ENCODE data around the gene SLC25A53. TPM values are rescaled to one million over a fixed set of nuclear protein-coding genes. Genes with fewer than 3 reads are reported as not detected.

The SLC25A53 gene
- total and polyA plus RNA-seq, 2 donors (not counting 1 experiment from before 2014, with no cell fraction given), result 10.3 to 20.7 TPM

GRCh38 chrX:104141087-104141760, 15.6 kb downstream of the SLC25A53 start:
- CTCF ChIA-PET, result interaction anchor here (0.9 to 1.6 kb wide), 5 partner anchors 14 to 54 kb away, joined by 3 to 4 read pairs (median 3); no protein-coding TSS in a partner anchor
- WGBS (ENCODE audit: insufficient coverage), result 100% methylated on average over 2 of the region's 8 CpGs

GRCh38 chrX:104137496-104137895, 19.3 kb downstream of the SLC25A53 start:
- no peak overlapping the region for H3K4me2 ChIP-seq (replicated peaks; ENCODE audit: low read depth, low read length, poor library complexity, severe bottlenecking)
- peaks cover 23% of the 10 kb centered on the region for H3K4me1 Mint-ChIP-seq
- no peaks in the 10 kb centered on the region for H4K20me1 ChIP-seq (ENCODE audit: control insufficient read depth, insufficient read depth, low read length, poor library complexity, severe bottlenecking)
- POLR2A ChIA-PET, result interaction anchor here (1.1 kb wide), 1 partner anchor 24 kb away, joined by 3 read pairs; no protein-coding TSS in a partner anchor
- H3K4me3 ChIP-seq (ENCODE audit: control extremely low read depth in 1 of 5, extremely low read depth in 1 of 5, insufficient read depth in 1 of 5, low read depth in 2 of 5, low read length in 4 of 5), result no peak overlapping the region
- peak overlapping the region; percentile 20 for H3K27ac Mint-ChIP-seq
- DNase-seq (peak; percentile 8), ATAC-seq (ENCODE audit: low read depth) (no peak)
- H3K27me3 ChIP-seq (replicated peaks in 1 of 4; ENCODE audit: control extremely low read depth in 1 of 4, control insufficient read depth in 3 of 4, insufficient read depth in 4 of 4, low read length in 3 of 4), result no peaks in the 10 kb centered on the region
- H3K27ac ChIP-seq (ENCODE audit: low read length in 2 of 2), result no peak overlapping the region
- no peak overlapping the region for H2AFZ ChIP-seq (ENCODE audit: insufficient read depth, low read depth, low read length, poor library complexity, severe bottlenecking)
- H3K27me3 Mint-ChIP-seq, result no peaks in the 10 kb centered on the region
- intact Hi-C loops (cut with micrococcal nuclease), result loop anchor here (2.0 kb wide), 1 partner anchor 19 kb away; the partner anchor contains the start of gene SLC25A53
- TF ChIP-seq, protein P1, sequence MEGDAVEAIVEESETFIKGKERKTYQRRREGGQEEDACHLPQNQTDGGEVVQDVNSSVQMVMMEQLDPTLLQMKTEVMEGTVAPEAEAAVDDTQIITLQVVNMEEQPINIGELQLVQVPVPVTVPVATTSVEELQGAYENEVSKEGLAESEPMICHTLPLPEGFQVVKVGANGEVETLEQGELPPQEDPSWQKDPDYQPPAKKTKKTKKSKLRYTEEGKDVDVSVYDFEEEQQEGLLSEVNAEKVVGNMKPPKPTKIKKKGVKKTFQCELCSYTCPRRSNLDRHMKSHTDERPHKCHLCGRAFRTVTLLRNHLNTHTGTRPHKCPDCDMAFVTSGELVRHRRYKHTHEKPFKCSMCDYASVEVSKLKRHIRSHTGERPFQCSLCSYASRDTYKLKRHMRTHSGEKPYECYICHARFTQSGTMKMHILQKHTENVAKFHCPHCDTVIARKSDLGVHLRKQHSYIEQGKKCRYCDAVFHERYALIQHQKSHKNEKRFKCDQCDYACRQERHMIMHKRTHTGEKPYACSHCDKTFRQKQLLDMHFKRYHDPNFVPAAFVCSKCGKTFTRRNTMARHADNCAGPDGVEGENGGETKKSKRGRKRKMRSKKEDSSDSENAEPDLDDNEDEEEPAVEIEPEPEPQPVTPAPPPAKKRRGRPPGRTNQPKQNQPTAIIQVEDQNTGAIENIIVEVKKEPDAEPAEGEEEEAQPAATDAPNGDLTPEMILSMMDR (IDR thresholded peaks at IDR 0.05), result no peak
- TF ChIP-seq EZH2 (IDR thresholded peaks at IDR 0.05; ENCODE audit: borderline replicate concordance, insufficient read depth, low read depth, low read length, poor library complexity, severe bottlenecking), result no peak
- H3K79me2 ChIP-seq (ENCODE audit: control insufficient read depth, insufficient read depth, low read length), result peaks cover 32% of the 10 kb centered on the region
- H3K9me3 ChIP-seq (ENCODE audit: control extremely low read depth in 1 of 3, control insufficient read depth in 2 of 3, insufficient read depth in 1 of 3, low read length in 2 of 3), result no peaks in the 10 kb centered on the region
- no peaks in the 10 kb centered on the region for H3K9me3 Mint-ChIP-seq (ENCODE audit: insufficient read depth)
- CTCF ChIA-PET, result interaction anchor here (0.7 to 3.5 kb wide), 12 partner anchors 12 to 293 kb away, joined by 3 to 33 read pairs (median 10); partner anchors contain the start of genes SLC25A53 and ZCCHC18
- H3K36me3 ChIP-seq (replicated peaks in 1 of 2; ENCODE audit: control extremely low read depth in 1 of 2, control insufficient read depth in 1 of 2, extremely low read depth in 1 of 2, insufficient read depth in 2 of 2, low read length in 1 of 2), result peaks cover 0 to 2% of the 10 kb centered on the region in 2 experiments
- WGBS (ENCODE audit: insufficient coverage), result 95% methylated on average over 3 of the region's 3 CpGs
- H3K4me1 ChIP-seq (ENCODE audit: control insufficient read depth in 2 of 2, insufficient read depth in 2 of 2, low read length in 2 of 2), result peaks cover 7 to 14% of the 10 kb centered on the region in 2 donors
- no peak overlapping the region for H3K9ac ChIP-seq (ENCODE audit: low read length)
- H3K4me3 Mint-ChIP-seq, result no peak overlapping the region

More at GRCh38 chrX:104141087-104141760, 15.6 kb downstream of the SLC25A53 start:
- no peak for ATAC-seq (ENCODE audit: low read depth)
- Histone ChIP-seq H3K9me3 (ENCODE audit: control extremely low read depth in 1 of 3, control insufficient read depth in 2 of 3, insufficient read depth in 1 of 3, low read length in 2 of 3) (no peaks in the 10 kb centered on the region), H3K36me3 (replicated peaks in 1 of 2; ENCODE audit: control extremely low read depth in 1 of 2, control insufficient read depth in 1 of 2, extremely low read depth in 1 of 2, insufficient read depth in 2 of 2, low read length in 1 of 2) (peaks cover 0 to 2% of the 10 kb centered on the region in 2 experiments), H2AFZ (ENCODE audit: insufficient read depth, low read depth, low read length, poor library complexity, severe bottlenecking) (no peak overlapping the region), H3K4me3 (ENCODE audit: control extremely low read depth in 1 of 5, extremely low read depth in 1 of 5, insufficient read depth in 1 of 5, low read depth in 2 of 5, low read length in 4 of 5) (no peak overlapping the region), H3K79me2 (ENCODE audit: control insufficient read depth, insufficient read depth, low read length) (peaks cover 18% of the 10 kb centered on the region), H3K27me3 (replicated peaks in 1 of 4; ENCODE audit: control extremely low read depth in 1 of 4, control insufficient read depth in 3 of 4, insufficient read depth in 4 of 4, low read length in 3 of 4) (no peaks in the 10 kb centered on the region), H3K9ac (ENCODE audit: low read length) (no peak overlapping the region), H3K27ac (ENCODE audit: low read length in 2 of 2) (no peak overlapping the region), H3K4me2 (replicated peaks; ENCODE audit: low read depth, low read length, poor library complexity, severe bottlenecking) (no peak overlapping the region), H4K20me1 (ENCODE audit: control insufficient read depth, insufficient read depth, low read length, poor library complexity, severe bottlenecking) (no peaks in the 10 kb centered on the region), H3K4me1 (ENCODE audit: control insufficient read depth in 2 of 2, insufficient read depth in 2 of 2, low read length in 2 of 2) (peaks cover under 1 to 4% of the 10 kb centered on the region in 2 donors)
- POLR2A ChIA-PET, result interaction anchor here (0.7 kb wide), 1 partner anchor 28 kb away, joined by 4 read pairs; no protein-coding TSS in a partner anchor
- no peaks in the 10 kb centered on the region for H3K27me3 Mint-ChIP-seq
- no peak overlapping the region for H3K4me3 Mint-ChIP-seq
- no peak for TF ChIP-seq EZH2 (IDR thresholded peaks at IDR 0.05; ENCODE audit: borderline replicate concordance, insufficient read depth, low read depth, low read length, poor library complexity, severe bottlenecking)
- TF ChIP-seq, protein P1 (IDR thresholded peaks at IDR 0.05), result no peak
- peaks cover 28% of the 10 kb centered on the region for H3K4me1 Mint-ChIP-seq
- H3K9me3 Mint-ChIP-seq (ENCODE audit: insufficient read depth), result no peaks in the 10 kb centered on the region
- DNase-seq, result no peak
- no peak overlapping the region for H3K27ac Mint-ChIP-seq
- intact Hi-C loops (cut with micrococcal nuclease), result no loop called here
